Activated T-cell treated with anti-CD3 and anti-CD28 coated beads, Interleukin-2, amount 50 U/mL, for 72 hours (primary cell): ENCODE data around the gene GLT1D1. TPM values are rescaled to one million over a fixed set of nuclear protein-coding genes. Genes with fewer than 3 reads are reported as not detected.

Source experiments
- ATAC-seq, 2 donors: fragments of 150-1000 bp; cut with Tn5 transposase; replicated peaks in 1 of 2; 2 replicates each; pipeline ENCODE4 v1.10.0; 2021; ENCODE audit warnings: moderate library complexity in 2 of 2, mild to moderate bottlenecking in 1 of 2
- DNase-seq, 2 donors: peaks; one replicate each; pipeline ENCODE4 v3.0.0; 2021 to 2022; ENCODE audit warnings: mixed read lengths in 1 of 2
- H3K27ac Mint-ChIP-seq: one replicate; pipeline ENCODE4 v1.8.0; 2022; ENCODE audit warnings: mild to moderate bottlenecking, moderate library complexity, mixed read lengths
- H3K27me3 Mint-ChIP-seq: one replicate; pipeline ENCODE4 v1.8.0; 2022; ENCODE audit warnings: low read depth, mixed read lengths
- H3K36me3 Mint-ChIP-seq, 2 donors: one replicate each; pipeline ENCODE4 v1.8.0; 2022; ENCODE audit warnings: mixed read lengths in 2 of 2, mild to moderate bottlenecking in 1 of 2; ENCODE audit not compliant: insufficient read depth in 2 of 2
- H3K4me1 Mint-ChIP-seq: one replicate; pipeline ENCODE4 v1.8.0; 2022; ENCODE audit warnings: low read depth, mixed read lengths
- H3K4me3 Mint-ChIP-seq, 2 donors: one replicate each; pipeline ENCODE4 v1.8.0; 2022; ENCODE audit warnings: mild to moderate bottlenecking in 2 of 2, mixed read lengths in 2 of 2, moderate library complexity in 2 of 2
- H3K9me3 Mint-ChIP-seq, 2 donors: one replicate each; pipeline ENCODE4 v1.8.0; 2022; ENCODE audit warnings: mixed read lengths in 2 of 2
- total RNA-seq, 2 donors: library from RNA; stranded (reverse); gene quantifications; one replicate each; pipeline ENCODE4 v1.2.3, GENCODE V29; 2022

The GLT1D1 gene
- total RNA-seq, 2 donors from 2014 or later: 0.41 TPM; not detected in 1

DNA sequence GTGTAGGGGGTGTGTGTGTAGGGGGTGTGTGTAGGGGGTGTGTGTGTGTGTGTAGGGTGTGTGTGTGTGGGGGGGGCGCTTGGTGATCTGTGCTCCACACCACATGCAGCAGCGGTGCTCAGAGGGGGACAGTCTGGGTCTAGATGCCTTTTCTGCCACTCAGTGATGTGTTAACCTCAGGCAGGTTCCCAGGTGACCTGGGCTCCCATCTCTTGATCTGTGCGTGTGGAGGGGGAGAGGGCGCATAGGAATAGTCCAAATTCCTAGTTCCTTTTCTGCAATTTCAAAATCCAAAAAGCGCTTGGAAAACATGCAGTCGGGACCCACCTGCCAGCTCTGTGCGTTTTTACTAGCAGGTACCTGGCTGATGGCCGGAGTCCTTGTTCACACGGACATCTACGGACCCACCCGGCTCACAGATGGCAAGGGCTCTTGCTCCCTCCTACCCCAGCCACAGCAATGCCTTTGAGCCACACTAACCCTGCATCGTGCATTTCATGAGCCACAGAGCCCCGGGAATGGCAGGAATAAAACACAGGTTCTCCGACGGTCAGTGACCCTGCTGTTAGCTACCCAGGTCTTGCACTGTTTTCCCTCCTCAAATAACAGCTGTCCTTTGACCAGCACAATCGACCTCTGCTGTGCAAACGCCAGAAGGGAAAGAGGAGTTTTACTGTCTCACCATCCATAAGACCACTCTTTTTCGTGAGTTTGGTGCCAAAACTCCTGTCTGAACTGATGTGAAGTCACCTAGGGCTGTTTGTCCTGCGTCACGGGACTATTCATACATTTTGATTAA lies 120.8 kb downstream of the GLT1D1 start:
- ATAC-seq: no peak
- H3K4me1 Mint-ChIP-seq: peaks cover 10% of the 10 kb centered on the region
- no peaks in the 10 kb centered on the region for H3K36me3 Mint-ChIP-seq
- no peak overlapping the region for H3K27ac Mint-ChIP-seq
- H3K4me3 Mint-ChIP-seq: no peak overlapping the region
- no peaks in the 10 kb centered on the region for H3K9me3 Mint-ChIP-seq
- peaks cover 20% of the 10 kb centered on the region for H3K27me3 Mint-ChIP-seq
- no peak for DNase-seq

GRCh38 chr12:128974881-128975280 lies 121.6 kb downstream of the GLT1D1 start:
- Mint-ChIP-seq H3K4me1 (peaks cover 5% of the 10 kb centered on the region), H3K9me3 (no peaks in the 10 kb centered on the region), H3K36me3 (no peaks in the 10 kb centered on the region), H3K27me3 (peaks cover 15% of the 10 kb centered on the region), H3K27ac (no peak overlapping the region), H3K4me3 (no peak overlapping the region)
- ATAC-seq (no peak), DNase-seq (no peak)

DNA sequence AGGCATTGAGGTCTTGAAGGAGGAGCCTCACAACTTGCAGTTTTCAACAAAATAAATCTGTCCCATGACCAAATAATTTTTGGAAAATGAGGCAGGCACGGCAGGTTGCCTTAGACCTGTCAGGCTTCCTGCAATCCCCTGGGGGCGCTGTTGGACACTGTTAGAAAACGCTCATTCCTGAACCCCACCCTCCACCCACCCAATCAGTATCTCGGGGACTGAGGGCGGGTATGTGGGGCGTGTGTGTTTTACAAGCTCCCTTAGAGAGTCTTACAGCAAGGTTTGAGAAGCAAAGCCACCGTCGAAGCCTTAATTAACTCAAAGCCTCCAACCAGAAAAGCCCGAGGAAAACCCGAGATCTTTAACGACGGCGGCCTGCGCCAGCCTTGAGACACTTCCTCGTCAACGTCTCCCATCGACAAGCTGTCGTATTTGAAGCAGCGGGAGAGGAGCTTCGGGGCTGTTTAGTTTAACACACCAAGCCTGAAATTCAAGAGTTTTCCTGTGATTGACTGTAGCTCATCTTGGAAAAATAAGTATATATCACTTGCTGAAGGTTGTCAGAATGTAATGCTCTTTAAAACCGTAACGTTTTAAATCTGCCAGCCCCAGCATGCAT lies 123.0 kb downstream of the GLT1D1 start:
- H3K9me3 Mint-ChIP-seq: no peaks in the 10 kb centered on the region
- ATAC-seq (no peak), DNase-seq (peak; percentile 27 to 37)
- no peaks in the 10 kb centered on the region for H3K36me3 Mint-ChIP-seq
- no peaks in the 10 kb centered on the region for H3K4me1 Mint-ChIP-seq
- H3K27me3 Mint-ChIP-seq: peaks cover 6% of the 10 kb centered on the region
- no peak overlapping the region for H3K27ac Mint-ChIP-seq
- H3K4me3 Mint-ChIP-seq: no peak overlapping the region

DNA sequence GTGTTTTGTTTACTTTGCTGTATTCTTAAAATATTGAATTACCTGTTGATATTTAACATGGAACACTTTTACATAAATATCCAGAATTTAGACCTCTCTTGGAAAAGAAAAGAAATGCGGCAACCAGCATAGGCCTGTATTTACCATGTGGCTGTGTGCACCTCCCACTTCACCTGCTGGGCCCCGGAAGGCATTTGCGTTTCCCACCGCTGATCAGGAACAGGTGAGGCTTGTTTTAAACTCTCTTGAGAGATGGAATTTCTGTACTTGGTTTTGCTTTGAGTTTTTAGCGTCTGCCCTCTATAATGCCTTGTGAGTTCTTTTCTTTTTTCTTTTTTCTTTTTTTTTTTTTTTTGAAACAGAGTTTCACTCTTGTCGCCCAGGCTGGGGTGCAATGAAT lies 124.2 kb downstream of the GLT1D1 start:
- Mint-ChIP-seq H3K9me3 (no peaks in the 10 kb centered on the region), H3K4me1 (no peaks in the 10 kb centered on the region), H3K36me3 (no peaks in the 10 kb centered on the region), H3K4me3 (no peak overlapping the region), H3K27me3 (peaks cover 6% of the 10 kb centered on the region), H3K27ac (no peak overlapping the region)
- ATAC-seq (no peak), DNase-seq (no peak)

GRCh38 chr12:128978067-128978466 lies 124.8 kb downstream of the GLT1D1 start:
- Mint-ChIP-seq H3K36me3 (no peaks in the 10 kb centered on the region), H3K9me3 (no peaks in the 10 kb centered on the region), H3K4me1 (no peaks in the 10 kb centered on the region), H3K27ac (no peak overlapping the region), H3K4me3 (no peak overlapping the region), H3K27me3 (peaks cover 6% of the 10 kb centered on the region)
- ATAC-seq (no peak), DNase-seq (no peak)

GRCh38 chr12:128980623-128981022 lies 127.3 kb downstream of the GLT1D1 start:
- Mint-ChIP-seq H3K27ac (no peak overlapping the region), H3K9me3 (no peaks in the 10 kb centered on the region), H3K4me3 (no peak overlapping the region), H3K4me1 (no peaks in the 10 kb centered on the region), H3K27me3 (peaks cover 3% of the 10 kb centered on the region), H3K36me3 (no peaks in the 10 kb centered on the region)
- ATAC-seq: no peak
- no peak for DNase-seq

DNA sequence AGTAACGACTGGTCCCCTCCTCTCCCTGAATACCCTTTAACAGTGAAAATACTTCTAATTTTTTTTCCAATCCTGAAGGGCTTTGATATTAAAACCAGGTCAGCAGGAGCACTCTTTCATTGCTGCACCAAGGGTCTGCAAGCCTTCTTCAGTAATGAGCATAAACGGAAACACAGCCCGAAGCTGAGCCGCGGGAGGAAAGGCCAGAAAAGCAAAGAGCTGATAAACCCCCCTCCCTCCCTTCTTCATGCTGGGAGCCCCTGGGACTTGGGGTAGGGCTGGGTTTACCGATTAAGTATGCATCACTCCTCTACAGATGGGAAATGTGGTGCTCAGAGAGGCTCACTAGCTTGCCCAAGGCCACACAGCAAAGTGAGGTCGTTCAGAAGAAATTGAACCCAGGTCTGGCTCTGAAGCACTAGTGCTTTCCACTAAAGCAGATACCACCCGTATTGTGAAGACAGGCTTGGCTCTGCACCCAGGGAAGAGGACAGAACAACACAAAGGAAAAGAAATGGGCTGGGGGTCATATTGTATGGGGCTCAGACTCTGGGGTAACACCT lies 128.8 kb downstream of the GLT1D1 start:
- no peak overlapping the region for H3K4me3 Mint-ChIP-seq
- H3K9me3 Mint-ChIP-seq: peaks cover 0 to 2% of the 10 kb centered on the region in 2 donors
- DNase-seq: no peak
- H3K36me3 Mint-ChIP-seq: no peaks in the 10 kb centered on the region
- no peak overlapping the region for H3K27ac Mint-ChIP-seq
- no peak for ATAC-seq
- no peaks in the 10 kb centered on the region for H3K27me3 Mint-ChIP-seq
- H3K4me1 Mint-ChIP-seq: no peaks in the 10 kb centered on the region

DNA sequence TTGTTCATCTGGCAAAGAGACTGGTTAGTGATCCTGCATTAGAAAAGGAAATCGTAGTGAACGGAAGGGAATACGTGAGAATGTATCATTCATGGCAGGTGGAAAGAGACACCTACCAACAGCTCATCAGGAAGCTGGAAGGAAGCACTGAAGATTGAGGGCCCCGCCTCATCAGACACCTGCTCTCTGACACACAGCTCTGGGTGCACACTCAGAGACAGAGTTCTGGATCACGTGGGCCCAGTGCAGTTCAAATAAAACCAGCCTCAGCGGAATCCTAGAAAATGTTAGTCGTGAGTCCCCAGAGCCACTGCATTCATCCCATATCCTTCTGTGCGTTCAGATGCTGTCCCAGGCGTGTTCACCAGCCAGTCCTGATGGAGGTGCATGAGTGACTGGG lies 129.7 kb downstream of the GLT1D1 start:
- Mint-ChIP-seq H3K27me3 (no peaks in the 10 kb centered on the region), H3K36me3 (no peaks in the 10 kb centered on the region), H3K4me1 (no peaks in the 10 kb centered on the region), H3K27ac (no peak overlapping the region), H3K4me3 (no peak overlapping the region), H3K9me3 (peaks cover 0 to 2% of the 10 kb centered on the region in 2 donors)
- ATAC-seq: no peak
- no peak for DNase-seq

DNA sequence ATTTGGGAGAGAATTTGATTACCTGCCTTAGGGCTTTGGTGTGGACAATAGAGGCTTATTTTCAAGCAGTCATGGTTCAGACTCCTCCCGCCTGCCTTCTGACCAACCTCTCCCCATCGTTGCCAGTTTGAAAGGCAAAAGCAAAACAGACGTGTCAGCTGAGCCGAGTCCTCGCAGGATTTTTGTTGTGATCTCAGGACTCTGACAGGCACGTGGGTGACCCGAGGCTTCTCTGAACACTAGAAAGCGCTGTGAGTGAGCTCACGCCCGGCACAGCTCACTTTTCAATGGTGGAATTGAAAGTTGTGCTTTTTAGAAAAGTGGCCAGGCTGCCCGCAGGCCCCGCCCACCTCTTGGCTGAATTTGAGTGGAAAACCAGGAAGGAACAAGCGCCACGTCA lies 130.1 kb downstream of the GLT1D1 start:
- DNase-seq: no peak
- no peak for ATAC-seq
- H3K27me3 Mint-ChIP-seq: no peaks in the 10 kb centered on the region
- H3K9me3 Mint-ChIP-seq: peaks cover 0 to 2% of the 10 kb centered on the region in 2 donors
- no peaks in the 10 kb centered on the region for H3K36me3 Mint-ChIP-seq
- no peak overlapping the region for H3K27ac Mint-ChIP-seq
- H3K4me3 Mint-ChIP-seq: no peak overlapping the region
- no peaks in the 10 kb centered on the region for H3K4me1 Mint-ChIP-seq

DNA sequence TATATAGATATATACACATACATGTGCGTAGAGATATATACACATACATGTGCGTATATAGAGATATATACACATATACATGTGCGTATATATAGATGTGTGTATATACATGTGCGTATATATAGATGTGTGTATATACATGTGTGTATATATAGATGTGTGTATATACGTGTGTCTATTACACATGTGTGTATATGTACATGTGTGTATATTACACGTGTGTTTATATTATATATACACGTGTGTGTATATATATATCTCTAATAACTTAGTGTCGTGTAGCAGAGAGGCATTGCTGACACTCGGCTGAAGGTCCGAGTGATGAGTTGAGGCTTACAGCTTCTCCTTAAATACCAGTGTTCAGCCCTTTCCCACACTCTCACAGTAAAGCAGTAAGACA lies 133.7 kb downstream of the GLT1D1 start:
- H3K27me3 Mint-ChIP-seq: no peaks in the 10 kb centered on the region
- peaks cover 0 to 4% of the 10 kb centered on the region in 2 donors for H3K9me3 Mint-ChIP-seq
- ATAC-seq: no peak
- DNase-seq: no peak
- no peaks in the 10 kb centered on the region for H3K4me1 Mint-ChIP-seq
- no peak overlapping the region for H3K27ac Mint-ChIP-seq
- H3K4me3 Mint-ChIP-seq: no peak overlapping the region
- H3K36me3 Mint-ChIP-seq: no peaks in the 10 kb centered on the region

GRCh38 chr12:128989287-128989686 lies 136.0 kb downstream of the GLT1D1 start:
- Mint-ChIP-seq H3K4me1 (no peaks in the 10 kb centered on the region), H3K27ac (no peak overlapping the region), H3K27me3 (no peaks in the 10 kb centered on the region), H3K36me3 (no peaks in the 10 kb centered on the region), H3K9me3 (peaks cover 0 to 4% of the 10 kb centered on the region in 2 donors), H3K4me3 (no peak overlapping the region)
- ATAC-seq (no peak), DNase-seq (no peak)

DNA sequence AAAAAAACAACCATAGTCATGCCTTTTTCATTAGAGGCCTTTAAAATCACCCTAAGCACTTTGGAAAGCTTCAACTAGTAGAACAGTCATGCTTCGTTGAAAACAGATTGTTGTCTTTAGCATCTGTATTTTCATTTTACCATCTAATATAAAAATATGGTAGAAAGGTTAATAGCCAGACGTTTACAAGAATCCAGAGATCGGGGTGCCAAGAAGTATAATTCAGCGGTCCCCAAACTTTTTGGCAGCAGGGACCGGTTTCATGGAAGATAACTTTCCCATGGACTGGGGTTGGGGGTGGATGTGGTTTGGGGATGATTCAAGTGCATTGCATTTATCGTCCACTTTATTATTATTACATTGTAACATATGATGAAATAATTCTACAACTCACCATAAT lies 138.4 kb downstream of the GLT1D1 start:
- Mint-ChIP-seq H3K36me3 (no peaks in the 10 kb centered on the region), H3K27me3 (peaks cover 6% of the 10 kb centered on the region), H3K9me3 (peaks cover 0 to 5% of the 10 kb centered on the region in 2 donors), H3K4me3 (no peak overlapping the region), H3K4me1 (no peaks in the 10 kb centered on the region), H3K27ac (no peak overlapping the region)
- DNase-seq (no peak), ATAC-seq (no peak)

DNA sequence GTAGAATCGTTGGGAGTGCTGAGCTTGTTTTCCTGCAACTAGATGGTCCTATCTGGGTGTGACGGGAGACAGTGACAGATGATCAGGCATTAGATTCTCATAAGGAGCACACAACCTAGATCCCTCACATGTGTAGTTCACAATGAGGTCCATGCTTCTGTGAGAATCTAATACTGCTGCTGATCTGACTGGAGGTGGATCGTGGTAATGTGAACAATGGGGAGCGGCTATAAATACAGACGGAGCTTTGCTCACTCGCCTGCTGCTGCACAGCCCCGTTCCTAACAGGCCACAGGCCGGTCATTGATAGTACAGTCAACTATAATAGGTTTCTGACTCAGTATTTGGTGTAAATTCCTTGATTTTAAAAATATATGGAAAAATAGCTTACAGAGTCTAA lies 138.8 kb downstream of the GLT1D1 start:
- Mint-ChIP-seq H3K27me3 (peaks cover 6% of the 10 kb centered on the region), H3K36me3 (no peaks in the 10 kb centered on the region), H3K9me3 (peaks cover 0 to 9% of the 10 kb centered on the region in 2 donors)

More for the DNA sequence above, 138.8 kb downstream of the GLT1D1 start:
- ATAC-seq (no peak), DNase-seq (no peak)
- Mint-ChIP-seq H3K27ac (no peak overlapping the region), H3K4me3 (no peak overlapping the region), H3K4me1 (no peaks in the 10 kb centered on the region)
